ENCODE data around the gene APOBEC3B. TPM values are rescaled to one million over a fixed set of nuclear protein-coding genes. Genes with fewer than 3 reads are reported as not detected.

APOBEC3B gene
- total RNA-seq, 4 donors from 2014 or later: 1.2 to 1.5 TPM; not detected in 2

DNA sequence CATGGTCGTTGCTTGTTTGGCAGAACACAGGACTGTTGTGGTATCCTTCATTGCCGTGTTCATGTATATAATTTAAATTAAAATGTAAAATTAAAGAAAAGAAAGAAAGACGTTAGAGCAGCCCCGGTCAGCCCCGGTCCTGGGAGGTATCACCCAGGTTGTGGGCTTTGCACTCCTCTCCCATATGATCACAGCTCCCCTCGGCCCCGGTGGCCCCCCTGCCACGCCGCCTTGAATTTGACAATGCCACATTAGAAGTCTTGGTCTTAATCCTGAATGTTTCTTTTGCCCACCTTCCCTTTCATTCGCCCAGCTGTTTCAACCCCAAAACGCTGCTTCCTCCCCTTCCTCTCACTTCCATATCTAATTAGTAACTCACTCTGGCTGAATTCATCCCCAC, 13.3 kb upstream of the APOBEC3B start:
- no peak overlapping the region for H3K4me3 ChIP-seq
- no peaks in the 10 kb centered on the region for H3K36me3 ChIP-seq
- H3K9me3 ChIP-seq: no peaks in the 10 kb centered on the region
- TF ChIP-seq, protein P1, sequence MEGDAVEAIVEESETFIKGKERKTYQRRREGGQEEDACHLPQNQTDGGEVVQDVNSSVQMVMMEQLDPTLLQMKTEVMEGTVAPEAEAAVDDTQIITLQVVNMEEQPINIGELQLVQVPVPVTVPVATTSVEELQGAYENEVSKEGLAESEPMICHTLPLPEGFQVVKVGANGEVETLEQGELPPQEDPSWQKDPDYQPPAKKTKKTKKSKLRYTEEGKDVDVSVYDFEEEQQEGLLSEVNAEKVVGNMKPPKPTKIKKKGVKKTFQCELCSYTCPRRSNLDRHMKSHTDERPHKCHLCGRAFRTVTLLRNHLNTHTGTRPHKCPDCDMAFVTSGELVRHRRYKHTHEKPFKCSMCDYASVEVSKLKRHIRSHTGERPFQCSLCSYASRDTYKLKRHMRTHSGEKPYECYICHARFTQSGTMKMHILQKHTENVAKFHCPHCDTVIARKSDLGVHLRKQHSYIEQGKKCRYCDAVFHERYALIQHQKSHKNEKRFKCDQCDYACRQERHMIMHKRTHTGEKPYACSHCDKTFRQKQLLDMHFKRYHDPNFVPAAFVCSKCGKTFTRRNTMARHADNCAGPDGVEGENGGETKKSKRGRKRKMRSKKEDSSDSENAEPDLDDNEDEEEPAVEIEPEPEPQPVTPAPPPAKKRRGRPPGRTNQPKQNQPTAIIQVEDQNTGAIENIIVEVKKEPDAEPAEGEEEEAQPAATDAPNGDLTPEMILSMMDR (IDR thresholded peaks at IDR 0.05): no peak
- no peak for TF ChIP-seq POLR2A (IDR thresholded peaks at IDR 0.05)
- no peaks in the 10 kb centered on the region for H3K4me1 ChIP-seq
- intact Hi-C loops (cut with DNase I; ENCODE audit: low total_unique reads): no loop called here
- DNase-seq: no peak
- no peaks in the 10 kb centered on the region for H3K27me3 ChIP-seq
- H3K27ac ChIP-seq: no peak overlapping the region

DNA sequence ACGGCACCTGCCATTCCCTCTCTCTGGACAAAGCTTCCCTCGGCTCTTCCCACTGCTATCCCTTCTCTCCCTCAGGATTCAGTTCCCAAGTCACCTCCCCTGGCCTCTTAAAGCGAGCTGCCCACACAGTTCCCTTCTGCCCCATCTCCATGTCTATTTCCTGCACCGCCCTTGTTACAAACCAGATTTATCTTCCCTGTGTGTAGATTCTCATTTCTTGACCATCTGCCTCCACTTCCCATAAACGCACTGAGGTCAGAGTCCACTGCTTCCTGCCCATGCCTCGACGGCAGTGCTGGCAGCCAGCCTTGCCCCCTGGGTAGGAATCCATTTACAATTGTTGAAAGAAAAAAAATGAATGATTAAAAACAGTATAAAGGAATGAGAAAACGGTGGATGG, 11.6 kb upstream of the APOBEC3B start:
- Histone ChIP-seq H3K4me1 (no peaks in the 10 kb centered on the region), H3K4me3 (no peak overlapping the region), H3K36me3 (no peaks in the 10 kb centered on the region), H3K9me3 (no peaks in the 10 kb centered on the region), H3K27me3 (no peaks in the 10 kb centered on the region), H3K27ac (no peak overlapping the region)
- no peak for TF ChIP-seq POLR2A (IDR thresholded peaks at IDR 0.05)
- TF ChIP-seq, protein P1 (IDR thresholded peaks at IDR 0.05): no peak
- intact Hi-C loops (cut with DNase I; ENCODE audit: low total_unique reads): loop anchor here (10.0 kb wide), 1 partner anchor 106 kb away; no protein-coding TSS in a partner anchor
- no peak for DNase-seq

DNA sequence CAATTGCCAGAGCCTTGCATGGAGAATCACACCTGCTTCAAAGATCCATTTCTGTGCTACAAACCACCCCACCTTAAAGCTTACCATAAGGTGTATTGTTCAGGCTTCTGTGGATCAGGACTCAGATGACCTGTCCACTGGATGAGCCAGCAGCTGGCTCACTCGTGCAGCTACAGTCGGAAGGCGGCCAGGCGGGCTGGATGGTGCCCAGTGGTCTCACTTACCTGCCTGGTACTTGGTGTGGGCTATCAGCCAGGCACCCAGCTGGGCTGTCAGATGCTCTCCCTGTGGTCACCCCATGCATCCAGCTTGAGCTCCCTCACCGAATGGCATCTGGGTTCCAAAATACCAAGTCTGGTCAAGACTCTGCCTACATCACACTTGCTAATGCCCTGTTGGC, 10.9 kb upstream of the APOBEC3B start:
- TF ChIP-seq, protein P1 (IDR thresholded peaks at IDR 0.05): no peak
- TF ChIP-seq POLR2A (IDR thresholded peaks at IDR 0.05): no peak
- H3K9me3 ChIP-seq: no peaks in the 10 kb centered on the region

DNA sequence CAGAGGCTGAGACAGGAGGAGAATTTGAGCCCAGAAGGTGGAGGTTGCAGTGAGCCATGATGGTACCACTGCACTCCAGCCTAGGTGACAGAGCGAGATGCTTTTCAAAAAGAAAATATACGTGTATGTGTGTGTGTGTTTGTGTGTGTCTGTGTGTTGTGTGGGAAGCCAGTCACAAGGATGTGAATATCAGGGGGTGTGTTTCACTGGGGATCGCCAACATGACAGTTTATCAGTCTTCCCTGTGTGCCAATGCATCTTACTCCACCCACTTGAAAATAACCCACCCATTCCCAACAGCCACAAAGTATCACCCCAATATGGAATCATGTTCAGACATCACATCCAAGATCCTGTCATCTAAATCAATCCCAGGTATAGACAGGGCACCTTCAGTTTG, 10.4 kb upstream of the APOBEC3B start:
- H3K4me3 ChIP-seq: no peak overlapping the region
- no peak overlapping the region for H3K27ac ChIP-seq
- H3K27me3 ChIP-seq: no peaks in the 10 kb centered on the region
- no peaks in the 10 kb centered on the region for H3K4me1 ChIP-seq
- no peaks in the 10 kb centered on the region for H3K9me3 ChIP-seq
- H3K36me3 ChIP-seq: no peaks in the 10 kb centered on the region
- no peak for DNase-seq
- TF ChIP-seq, protein P1 (IDR thresholded peaks at IDR 0.05): no peak
- TF ChIP-seq POLR2A (IDR thresholded peaks at IDR 0.05): no peak
- intact Hi-C loops (cut with DNase I; ENCODE audit: low total_unique reads): loop anchor here (10.0 kb wide), 1 partner anchor 107 kb away; no protein-coding TSS in a partner anchor

More for the DNA sequence above, 10.9 kb upstream of the APOBEC3B start:
- Histone ChIP-seq H3K27me3 (no peaks in the 10 kb centered on the region), H3K27ac (no peak overlapping the region), H3K4me1 (no peaks in the 10 kb centered on the region), H3K36me3 (no peaks in the 10 kb centered on the region), H3K4me3 (no peak overlapping the region)
- no peak for DNase-seq
- intact Hi-C loops (cut with DNase I; ENCODE audit: low total_unique reads): loop anchor here (10.0 kb wide), 1 partner anchor 106 kb away; no protein-coding TSS in a partner anchor

DNA sequence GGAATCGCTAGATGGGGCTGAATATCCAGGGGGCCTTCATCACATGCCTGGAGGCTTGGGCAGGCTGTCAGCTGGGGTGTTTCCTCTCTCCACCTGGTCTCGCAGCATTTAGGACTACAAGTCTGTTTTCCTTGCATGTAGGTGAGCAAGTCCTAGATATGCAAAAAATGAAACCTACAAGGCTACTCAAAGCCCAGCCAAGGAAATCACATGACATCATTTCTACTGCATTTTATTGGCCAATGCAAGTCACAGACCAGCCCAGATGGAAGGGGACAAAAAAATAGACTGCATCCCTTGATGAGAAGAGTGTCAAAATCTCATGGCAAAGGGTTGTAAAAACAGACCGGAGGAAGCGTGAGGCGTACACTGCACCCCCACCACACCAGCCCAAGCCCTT, 9.6 kb upstream of the APOBEC3B start:
- H3K4me1 ChIP-seq: no peaks in the 10 kb centered on the region
- no peak overlapping the region for H3K27ac ChIP-seq
- no peak overlapping the region for H3K4me3 ChIP-seq
- H3K36me3 ChIP-seq: no peaks in the 10 kb centered on the region
- no peaks in the 10 kb centered on the region for H3K9me3 ChIP-seq
- no peaks in the 10 kb centered on the region for H3K27me3 ChIP-seq
- no peak for DNase-seq
- TF ChIP-seq POLR2A (IDR thresholded peaks at IDR 0.05): no peak
- TF ChIP-seq, protein P1 (IDR thresholded peaks at IDR 0.05): no peak
- intact Hi-C loops (cut with DNase I; ENCODE audit: low total_unique reads): loop anchor here (10.0 kb wide), 1 partner anchor 108 kb away; no protein-coding TSS in a partner anchor

All from uterus (tissue), 4 donors.